GM19043 (cell line): ENCODE measurements around the gene RGS10.

Source experiments
- ATAC-seq: cut with Tn5 transposase; IDR thresholded peaks from one replicate; pipeline ENCODE4 v1.9.1; 2021; ENCODE audit warnings: low read depth; ENCODE audit not compliant: unreplicated experiment

RGS10 gene

DNA sequence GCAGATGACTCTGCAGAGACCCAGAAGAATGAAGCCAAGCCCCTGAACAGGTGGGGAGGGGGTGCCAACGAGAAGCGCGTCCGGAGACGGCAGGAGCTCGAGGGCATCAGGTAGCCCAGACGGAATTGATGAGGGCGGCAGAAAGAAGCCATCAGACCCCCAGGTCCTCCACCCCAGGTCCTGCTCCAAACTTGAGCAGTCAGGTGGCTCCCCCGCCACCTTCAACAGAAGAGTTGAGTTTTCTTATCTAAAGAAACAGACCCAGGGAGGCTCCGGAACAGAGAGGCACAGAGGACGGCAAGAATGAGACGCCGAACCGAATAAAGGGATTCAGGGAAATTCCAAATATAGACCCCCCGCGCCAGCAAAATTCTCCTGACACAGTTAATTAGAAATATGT, 22.2 kb downstream of the RGS10 start:
- ATAC-seq, result no peak

GRCh38 chr10:119518936-119519335, 23.6 kb downstream of the RGS10 start:
- no peak for ATAC-seq

- peak; percentile 18 for ATAC-seq
These were observed 24.3 kb downstream of the RGS10 start for GRCh38 chr10:119518176-119518575.

DNA sequence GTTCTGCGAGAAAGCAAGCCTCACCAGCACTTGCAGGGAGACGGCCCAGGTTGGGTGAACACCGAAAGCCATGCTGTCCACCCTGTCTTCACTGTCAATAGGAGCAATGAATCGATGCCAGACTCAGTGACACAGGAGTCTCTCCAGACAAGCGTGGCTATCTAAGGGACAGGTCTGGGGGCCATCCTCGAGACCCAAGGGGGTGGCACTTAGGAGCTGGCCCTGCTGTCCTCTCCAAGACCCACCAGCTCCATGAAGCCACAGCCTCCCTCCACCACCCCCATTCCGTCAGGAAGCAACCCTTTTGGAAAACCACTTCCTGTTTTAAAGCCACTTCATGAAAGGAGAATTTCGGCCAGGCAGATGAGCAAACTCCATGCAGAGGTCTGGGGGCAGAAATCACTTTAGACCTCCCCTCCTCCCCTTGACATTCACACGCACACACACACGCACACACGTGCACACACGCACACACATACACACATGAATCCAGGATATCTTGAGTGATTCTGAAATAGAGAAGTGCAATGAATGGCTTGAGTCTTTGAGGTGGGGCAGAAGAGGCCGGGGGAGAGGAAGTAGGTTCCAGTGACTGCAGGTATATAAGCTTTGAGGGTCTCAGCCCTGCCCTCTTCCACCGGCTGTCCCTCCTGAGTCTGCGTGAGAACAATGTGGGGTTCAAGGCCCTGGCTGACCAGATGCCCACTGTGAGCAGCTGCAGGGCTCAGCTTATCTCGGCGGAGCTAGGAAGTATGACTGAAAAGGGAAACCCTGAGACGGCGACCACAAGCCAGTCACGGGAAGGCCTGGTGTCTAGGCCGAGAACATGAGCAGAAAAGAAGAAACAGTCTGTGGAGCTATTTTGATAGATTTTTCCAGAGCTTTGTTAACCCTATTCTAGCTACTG, 25.0 kb downstream of the RGS10 start:
- ATAC-seq, result peak; percentile 55

- peak; percentile 65 for ATAC-seq
These were observed 25.9 kb downstream of the RGS10 start for GRCh38 chr10:119516381-119517234.

DNA sequence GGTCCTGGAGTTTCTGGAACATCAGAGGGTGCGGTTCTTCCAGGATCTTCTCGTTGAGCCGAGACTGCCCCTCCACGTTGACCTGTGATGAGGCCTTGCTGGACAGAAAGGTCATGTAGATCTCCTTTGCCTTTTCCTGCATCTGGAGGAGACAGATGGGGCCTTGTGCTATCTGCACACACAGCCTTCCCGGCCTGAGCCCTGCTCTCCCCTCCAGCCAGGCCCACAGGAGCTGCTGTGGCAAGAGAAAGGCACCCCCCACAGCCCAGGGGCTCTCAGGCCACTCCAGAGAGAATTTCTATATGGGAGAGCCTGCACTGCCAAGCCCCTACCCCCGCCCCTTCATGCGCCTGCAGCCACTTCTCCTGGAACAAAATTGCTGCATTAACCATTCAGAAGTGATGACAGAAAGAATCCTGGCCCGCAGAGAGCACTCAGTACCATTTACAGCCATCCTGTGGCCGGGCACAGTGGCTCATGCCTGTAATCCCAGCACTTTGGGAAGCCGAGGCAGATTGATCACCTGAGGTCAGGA, 26.9 kb downstream of the RGS10 start:
- no peak for ATAC-seq

- ATAC-seq, result no peak
These were observed 27.7 kb downstream of the RGS10 start for GRCh38 chr10:119514819-119515218.

DNA sequence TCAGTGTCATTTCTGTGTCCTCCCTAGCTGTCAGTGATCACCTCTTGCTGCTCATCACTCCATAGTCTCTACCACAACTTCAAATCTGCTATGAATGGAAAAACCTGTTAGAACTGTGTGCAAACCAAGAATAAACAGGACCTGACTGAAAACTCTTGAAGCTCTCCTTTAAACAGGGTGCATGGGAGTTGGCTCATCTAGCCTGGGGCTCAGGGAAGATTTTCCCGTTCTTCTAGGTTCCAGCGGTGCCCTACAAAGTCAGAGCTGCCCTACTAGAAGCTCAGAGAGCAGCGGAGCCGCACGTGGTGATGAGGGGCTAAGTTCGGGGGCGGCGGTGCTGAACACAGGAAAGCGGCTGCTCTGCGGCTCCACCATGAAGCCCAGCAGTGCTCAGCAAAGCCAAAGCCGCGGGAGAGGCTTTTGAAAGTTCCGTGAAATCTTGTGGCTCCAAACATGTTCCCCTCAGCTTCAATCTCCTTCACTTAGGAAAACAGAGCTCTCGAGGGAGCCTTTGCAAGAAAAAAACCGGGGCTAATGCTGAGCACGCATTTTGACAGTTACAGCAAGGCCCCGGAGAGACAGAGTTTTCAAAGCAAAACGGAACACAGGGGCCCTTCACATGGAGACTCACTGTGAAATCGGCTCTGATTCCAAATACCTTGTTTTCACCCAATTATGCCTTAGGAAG, 30.5 kb downstream of the RGS10 start:
- no peak for ATAC-seq

DNA sequence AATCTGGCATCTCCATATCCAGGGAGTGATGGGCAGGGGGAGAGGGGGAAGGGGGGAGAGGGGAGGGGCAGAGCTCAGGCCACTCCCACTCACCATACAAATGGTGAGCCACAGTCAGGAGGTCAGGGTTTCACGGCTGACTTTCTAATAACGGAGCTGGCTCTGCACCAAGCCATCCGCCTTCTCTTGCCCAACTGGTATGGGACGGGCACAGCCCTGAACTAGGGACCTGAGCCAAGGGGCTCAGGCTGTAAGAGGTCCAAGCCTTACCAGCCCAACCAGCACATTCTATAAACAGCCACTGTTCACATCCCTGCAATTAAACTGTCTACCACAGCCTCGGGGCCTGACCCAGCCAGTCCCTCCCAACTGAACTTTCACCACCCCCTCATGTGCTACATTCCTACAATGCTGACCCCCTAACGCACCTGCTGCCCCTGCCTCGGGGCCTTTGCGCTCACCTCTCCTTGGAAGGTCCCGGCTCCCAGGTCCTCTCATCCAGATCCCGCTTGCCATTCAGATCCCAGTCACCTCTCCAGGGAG, 32.5 kb downstream of the RGS10 start:
- ATAC-seq, result no peak

GRCh38 chr10:119507115-119507514, 35.4 kb downstream of the RGS10 start:
- no peak for ATAC-seq

- ATAC-seq, result no peak
These were observed 36.8 kb downstream of the RGS10 start for GRCh38 chr10:119505588-119506315.

DNA sequence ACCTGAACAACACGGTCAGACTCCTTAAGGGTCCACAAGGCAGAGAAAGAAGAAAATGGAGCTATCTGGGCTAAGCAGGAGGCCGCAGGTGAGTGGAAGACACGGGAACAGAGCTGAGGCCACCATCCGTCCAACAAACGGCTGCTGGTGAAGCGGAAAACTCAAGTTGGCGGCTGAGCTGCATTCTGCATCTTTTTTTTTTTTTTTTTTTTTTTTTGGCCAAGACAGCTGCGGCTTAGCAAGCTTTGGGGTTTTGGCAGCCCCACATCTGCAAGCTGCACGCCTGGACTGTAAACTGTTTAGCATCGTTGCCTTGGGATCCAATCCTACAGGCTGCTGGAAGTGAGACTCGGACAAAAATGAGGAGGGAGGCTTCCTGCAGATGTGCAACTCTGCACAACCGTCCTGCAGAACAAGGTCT, 37.4 kb downstream of the RGS10 start:
- no peak for ATAC-seq

GRCh38 chr10:119504651-119505050, 37.9 kb downstream of the RGS10 start:
- no peak for ATAC-seq

DNA sequence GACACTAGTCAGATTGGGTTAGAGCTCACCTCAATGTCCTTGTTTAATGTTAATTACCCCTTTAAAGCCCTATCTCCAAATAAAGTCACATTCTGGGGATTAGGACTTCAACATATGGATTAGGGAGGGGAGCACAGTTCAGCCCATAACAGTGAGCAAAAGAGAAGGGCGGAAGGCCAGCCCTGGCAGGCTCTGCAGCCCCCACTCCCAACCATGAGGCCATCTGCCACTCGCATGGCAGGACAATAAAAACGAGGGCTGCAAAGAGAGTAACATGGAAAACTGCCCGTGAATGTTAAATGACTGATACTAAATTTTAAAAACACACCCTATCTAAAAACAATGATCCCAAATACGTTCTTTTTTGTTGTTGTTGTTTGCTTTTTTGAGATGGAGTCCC, 38.7 kb downstream of the RGS10 start:
- ATAC-seq, result no peak

DNA sequence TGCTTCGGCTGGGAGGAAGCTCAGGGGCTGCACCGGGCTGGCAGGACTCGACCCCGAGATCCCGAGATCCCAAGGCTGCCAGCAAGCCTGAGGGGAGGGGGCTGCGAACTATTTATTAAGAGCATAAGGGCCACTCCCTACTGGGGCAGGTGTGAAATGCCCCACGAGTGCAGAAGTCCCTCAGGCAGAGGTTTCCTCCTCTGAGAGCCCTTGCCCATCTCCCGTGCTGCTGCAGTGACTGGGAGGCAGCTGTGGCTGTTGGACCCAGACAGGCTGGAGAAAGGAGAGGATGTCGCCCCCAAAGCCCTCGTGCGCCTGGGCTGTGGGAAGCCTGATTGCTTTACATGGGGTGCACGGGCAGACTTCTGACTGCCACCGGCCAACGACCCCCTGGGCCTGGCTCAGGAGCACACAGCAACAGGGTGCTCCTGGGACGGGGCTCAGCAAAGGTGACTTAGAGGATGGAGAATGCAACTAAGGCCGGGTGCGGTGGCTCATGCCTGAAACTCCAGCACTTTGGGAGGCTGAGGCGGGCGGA, 39.8 kb downstream of the RGS10 start:
- no peak for ATAC-seq

GRCh38 chr10:119502209-119502608, 40.3 kb downstream of the RGS10 start:
- ATAC-seq, result peak; percentile 72

DNA sequence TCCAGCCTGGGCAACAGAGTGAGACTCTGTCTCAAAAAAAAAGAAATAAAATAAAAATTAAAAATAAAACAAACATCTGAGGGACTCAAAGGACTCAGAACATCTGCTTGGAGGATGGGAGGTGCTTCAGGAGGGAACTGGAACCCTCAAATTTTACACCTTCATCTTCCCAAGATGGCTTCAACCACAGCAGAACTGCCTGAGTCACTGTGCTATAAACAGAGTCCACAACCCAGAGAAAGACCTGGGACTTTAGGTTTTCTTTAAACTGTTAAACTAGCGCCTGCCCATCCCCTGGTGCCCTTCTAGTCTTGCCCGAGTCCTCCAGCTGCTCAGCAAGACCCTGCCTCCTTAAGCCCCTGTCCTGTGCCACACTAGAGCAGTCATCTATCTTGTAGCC, 40.8 kb downstream of the RGS10 start:
- peak; percentile 29 for ATAC-seq

DNA sequence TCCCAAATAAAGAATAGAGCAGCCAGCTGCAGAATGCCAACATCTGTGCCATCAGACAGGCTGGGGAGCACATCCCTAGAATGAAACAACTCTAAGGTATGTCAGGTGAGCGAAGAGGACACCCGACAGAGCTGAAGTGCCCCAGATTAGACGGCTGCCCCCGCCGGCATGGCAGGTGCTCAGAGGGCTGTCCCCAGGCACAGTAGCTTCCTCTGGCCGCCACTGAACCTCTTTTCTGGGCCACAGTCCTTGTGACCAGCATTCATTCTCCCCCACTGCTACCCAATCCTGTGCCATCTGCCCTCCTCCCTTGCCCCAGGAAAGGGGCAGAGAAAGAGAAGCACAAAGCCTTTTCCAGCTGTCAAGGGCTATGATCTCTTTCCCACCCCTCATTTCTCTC, 41.7 kb downstream of the RGS10 start:
- ATAC-seq, result no peak

GRCh38 chr10:119500123-119500795, 42.3 kb downstream of the RGS10 start:
- no peak for ATAC-seq
